Right ventricle myocardium superior (tissue), 1 donor: ENCODE data around the gene DBP. TPM values are rescaled to one million over a fixed set of nuclear protein-coding genes. Genes with fewer than 3 reads are reported as not detected.
A peak's percentile ranks its signal among the peaks of the same experiment; 100 is the strongest.
"Not testable (repeated sequence)": the region's sequence is repeated elsewhere in the genome, so short reads cannot be mapped to it uniquely, and the experiment has no call there.

Source experiments
- ATAC-seq: fragments of 200-7000 bp; cut with Tn5 transposase; one replicate; pipeline ENCODE4 v1.9.1; 2020; ENCODE audit warnings: mild to moderate bottlenecking; ENCODE audit not compliant: poor library complexity
- DNase-seq: peaks from one replicate; pipeline ENCODE4 v3.0.0-alpha.2; 2020
- intact Hi-C: fragments of 100-400 bp; cut with DNase I; formaldehyde crosslinking; loops from one replicate; pipeline ENCODE4 v1.11.2; 2022
- total RNA-seq: library from RNA; stranded (reverse); fragmentation: NEBNext Ultra II Directional; extraction: Animal tissue kit (Norgen Biotek cat#: 25700); gene quantifications from one replicate; pipeline ENCODE4 v1.2.1, GENCODE V29; 2021
- donor health status: DM: no; HTN: yes; CAD: no; lungs with severe emphysema.

DBP gene
- total RNA-seq, 1 donor from 2014 or later, result 14.5 TPM

DNA sequence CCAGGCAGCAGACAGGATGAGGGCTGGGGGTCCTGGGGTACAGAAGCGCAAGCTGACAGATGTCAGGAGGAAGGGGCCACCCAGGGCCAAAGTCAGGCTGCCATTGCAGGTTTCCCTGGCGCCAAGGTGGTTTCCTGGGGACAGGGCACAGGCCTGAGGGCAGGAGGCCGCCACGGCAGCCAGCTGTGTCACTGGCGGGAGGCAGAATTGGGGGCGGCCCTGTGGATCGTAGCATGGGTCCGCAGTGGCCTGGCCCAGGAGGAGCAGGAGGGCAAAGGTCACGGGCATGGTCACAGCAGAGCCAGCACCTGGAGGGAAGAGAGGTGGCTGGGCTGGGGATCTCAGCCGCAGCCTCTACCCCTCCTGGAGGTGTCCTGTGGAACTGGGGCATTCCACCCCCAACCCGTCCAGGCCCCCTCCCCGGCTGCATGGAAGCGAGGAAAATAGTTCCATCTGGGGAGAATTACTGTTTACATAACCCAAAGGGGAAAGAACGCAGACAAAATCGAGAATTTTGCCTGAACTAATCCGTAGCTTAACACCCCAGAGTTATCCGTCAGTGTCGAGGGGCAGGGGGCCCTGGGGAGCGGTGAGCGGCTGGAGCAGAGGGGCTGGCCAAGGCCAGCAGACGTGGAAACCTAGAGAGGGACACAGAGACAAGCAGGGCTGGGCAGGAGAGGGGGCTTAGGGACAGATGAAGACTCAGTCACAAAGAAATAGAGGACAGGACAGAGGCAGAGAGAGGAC lies 33.7 kb upstream of the DBP start:
- DNase-seq, result no peak
- intact Hi-C loops, result loop anchor here (10.0 kb wide), 1 partner anchor 114 kb away; no protein-coding TSS in a partner anchor
- ATAC-seq, result no peak

DNA sequence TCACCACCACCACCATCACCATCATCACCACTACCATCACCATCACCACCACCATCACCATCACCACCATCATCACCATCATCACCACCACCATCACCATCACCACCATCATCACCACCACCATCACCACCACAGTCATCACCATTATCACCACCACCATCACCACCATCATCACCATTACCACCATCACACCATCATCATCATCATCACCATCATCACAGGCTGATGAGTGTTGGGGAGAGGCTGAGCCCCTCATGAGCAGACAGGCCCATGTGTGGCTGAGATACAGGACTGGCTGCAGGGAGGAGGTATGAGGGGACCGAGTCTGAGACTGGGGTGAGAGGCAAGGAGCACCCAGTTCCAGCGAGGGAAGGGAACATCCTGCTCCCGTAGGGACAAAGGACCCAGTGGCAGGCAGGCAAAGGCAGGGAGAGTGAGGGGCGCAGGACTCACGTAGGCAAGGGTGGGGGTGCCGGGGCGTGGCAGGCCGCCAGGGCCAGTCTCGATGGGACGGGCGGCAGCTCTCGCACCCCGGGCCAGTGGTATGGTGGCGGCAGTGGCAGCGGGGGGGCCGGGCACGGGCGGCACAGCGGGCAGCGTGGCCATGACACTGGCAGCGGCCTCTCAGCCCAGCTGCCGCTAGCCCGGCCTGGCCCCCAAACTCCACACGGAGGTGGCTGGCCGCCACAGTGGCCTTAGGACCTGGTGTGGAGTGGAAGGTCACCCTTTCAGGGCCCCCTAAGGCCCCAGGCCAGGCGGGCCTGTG lies 32.9 kb upstream of the DBP start:
- DNase-seq (no peak), ATAC-seq (no peak)
- intact Hi-C loops, result loop anchor here (10.0 kb wide), 1 partner anchor 115 kb away; no protein-coding TSS in a partner anchor

DNA sequence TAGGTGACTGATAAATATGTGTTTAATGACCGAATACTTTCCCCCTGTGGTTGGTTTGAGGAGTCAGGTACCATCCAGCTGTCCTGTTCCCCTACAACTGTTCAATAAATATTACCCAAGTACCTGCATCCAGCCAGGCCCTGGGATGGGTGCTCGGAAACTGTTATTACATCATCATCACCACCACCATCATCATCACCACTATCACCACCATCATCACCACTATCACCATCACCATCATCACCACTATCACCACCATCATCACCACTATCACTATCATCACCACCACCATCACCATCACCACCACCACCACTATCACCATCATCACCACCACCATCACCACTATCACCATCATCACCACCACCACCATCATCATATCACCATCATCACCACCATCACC lies 31.6 kb upstream of the DBP start:
- ATAC-seq (no peak), DNase-seq (no peak)
- intact Hi-C loops, result no loop called here

DNA sequence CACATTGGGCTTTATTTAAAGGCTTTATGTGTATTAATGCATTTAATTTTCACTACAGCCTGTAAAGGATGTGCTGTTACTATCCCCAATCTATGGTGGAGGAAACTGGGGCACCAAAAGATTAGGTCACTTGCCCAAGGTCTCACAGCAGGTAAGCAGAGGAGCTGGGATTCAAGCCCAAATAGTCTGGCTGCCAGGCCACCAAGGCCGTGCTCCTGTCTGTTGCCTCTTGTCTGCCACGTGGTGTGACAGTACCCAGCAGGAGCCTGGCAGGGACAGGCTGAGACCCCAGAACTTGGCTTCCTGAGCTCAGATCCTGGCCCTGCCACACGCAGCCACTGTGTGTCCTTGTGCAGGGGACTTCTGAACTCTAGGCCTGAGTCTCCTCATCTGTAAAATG lies 31.2 kb upstream of the DBP start:
- ATAC-seq (no peak), DNase-seq (no peak)
- intact Hi-C loops, result no loop called here

DNA sequence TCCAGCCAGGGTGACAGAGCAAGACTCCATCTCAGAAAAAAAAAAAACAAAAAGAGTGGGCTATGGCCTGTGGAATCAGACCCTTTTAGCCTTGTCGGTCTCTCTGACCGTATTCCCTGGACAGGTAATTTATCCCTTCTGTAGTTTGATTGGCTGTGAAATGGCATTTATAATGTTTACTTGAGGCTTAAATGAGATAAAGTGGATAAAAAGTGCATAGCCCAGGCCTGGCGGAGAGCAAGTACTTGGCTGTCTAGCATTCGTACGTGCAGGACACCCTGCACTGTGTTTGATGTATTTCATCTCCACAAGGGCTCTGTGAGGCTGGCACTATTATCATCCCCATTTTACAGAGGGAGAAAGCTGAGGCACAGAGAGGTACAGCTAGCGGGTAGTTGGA lies 28.6 kb upstream of the DBP start:
- intact Hi-C loops, result no loop called here
- no peak for DNase-seq
- ATAC-seq, result no peak

DNA sequence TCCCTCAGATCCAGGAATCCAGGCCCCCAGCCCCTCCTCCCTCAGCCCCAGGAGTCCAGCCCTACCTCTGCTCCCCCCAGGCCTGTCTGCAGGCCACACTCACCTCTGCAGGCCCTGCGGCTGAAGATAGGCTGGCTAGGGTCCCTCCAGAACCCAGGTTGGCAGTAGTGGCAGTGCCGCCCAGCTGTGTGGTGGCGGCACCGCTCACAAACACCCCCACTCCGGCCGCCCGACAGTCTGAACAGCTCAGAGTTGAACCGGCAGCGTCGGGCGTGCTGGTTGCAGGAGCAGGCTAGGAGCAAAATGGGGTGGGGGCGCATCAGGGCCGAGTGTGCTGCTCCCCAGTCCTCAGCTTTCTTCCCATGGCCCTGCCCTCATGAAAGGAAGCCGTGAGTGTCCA lies 27.3 kb upstream of the DBP start:
- intact Hi-C loops, result no loop called here

DNA sequence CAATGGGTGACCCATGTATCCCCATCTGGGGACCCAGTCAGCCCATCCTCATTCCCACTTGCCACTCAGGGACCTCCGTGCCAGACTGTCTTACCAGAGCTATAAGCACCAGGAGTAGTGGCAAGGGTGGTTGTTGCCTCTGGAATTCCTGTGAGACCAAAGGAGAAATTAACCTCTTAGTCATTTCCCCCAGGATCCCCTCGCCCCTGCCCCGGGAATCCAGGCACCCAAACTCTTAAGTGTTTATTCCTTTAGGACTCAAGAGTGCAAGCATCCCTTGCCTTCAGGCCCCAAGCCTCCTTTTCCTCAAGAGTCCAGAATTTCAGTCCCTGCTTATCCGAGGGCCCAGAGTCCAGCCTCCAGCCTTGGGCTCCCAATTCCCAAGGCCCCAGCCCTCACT lies 26.5 kb upstream of the DBP start:
- ATAC-seq (no peak), DNase-seq (no peak)
- intact Hi-C loops, result no loop called here

More for the DNA sequence above, 27.3 kb upstream of the DBP start:
- DNase-seq (no peak), ATAC-seq (no peak)

DNA sequence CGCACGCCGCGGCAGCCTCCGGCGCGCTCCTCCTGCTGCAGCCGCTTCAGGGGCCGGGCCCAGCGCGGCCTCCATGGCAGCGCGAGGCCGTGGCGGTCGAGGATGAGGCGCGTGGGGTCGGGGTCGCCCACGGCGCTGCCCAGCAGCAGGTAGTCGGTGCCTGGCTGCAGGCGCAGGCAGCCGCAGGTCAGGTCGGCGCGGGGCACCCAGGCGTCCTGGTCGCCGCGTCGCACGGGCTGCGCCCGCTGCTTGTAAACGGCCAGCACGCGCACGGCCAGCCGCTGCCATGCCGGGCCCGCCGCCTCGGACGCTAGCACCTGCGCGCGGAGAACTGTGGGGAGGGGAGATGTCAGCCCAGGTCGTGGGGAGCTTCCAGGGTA lies 24.5 kb upstream of the DBP start:
- intact Hi-C loops, result no loop called here
- ATAC-seq, result no peak
- DNase-seq, result no peak

DNA sequence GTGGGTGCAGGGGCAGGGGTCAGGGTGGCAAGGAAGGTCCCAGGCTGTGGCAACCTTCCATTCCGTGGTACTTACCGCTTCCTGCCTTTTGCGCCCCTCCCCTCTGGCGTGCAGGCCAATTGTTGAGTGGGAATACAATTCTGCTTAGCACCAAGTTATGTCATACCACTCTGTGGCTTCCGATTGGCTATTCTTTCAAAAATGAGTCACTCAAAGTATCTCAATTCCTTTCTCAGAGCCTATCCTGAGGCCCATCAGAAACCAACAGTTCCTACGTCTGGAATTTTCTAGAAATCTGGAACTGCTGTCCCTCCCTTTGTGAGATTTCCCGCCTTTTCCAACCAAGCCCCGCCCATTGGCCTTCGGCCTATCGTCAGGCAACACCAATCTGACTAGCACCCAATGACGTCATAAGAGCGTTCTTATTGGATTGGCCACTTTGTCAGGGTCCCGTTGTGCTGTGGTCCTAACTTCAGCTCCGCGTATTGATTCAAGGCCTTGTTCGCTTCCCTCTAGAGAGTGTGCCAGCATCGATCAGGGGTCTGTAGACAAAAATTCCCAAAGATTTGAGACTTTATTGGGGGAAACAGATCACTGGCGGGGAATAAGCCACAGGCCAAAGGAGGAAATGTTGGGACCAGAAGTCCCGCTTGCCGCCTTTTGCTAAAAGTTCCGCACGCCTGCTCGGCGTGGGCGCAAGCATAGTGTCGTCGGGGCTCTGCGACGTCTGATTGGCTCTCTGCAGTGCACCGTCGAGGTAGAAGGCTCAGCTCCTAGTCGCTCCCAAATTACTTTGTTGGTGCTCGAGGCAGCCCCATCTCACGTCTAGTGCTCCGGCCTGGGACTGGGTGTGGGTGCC lies 23.9 kb upstream of the DBP start:
- DNase-seq (peak; percentile 91), ATAC-seq (peak; percentile 94)
- intact Hi-C loops, result no loop called here

DNA sequence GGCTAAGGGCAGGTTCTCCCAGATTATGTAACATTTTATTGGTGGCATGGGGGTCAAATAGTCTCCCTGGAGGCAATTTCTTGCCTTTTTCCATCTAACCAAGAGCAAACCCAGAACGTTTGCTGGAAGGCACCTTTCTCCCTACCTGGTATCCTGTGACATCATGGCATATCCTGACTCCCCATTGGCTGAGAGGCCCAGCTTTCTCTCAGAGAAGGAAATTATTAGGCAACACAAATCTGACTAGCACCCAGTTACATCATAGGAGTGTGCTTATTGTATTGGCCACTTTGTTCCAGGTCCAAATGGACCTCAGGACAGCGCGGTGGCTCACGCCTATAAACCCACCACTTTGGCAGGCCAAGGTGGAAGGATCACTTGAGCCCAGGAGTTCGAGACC lies 22.6 kb upstream of the DBP start:
- intact Hi-C loops, result no loop called here

DNA sequence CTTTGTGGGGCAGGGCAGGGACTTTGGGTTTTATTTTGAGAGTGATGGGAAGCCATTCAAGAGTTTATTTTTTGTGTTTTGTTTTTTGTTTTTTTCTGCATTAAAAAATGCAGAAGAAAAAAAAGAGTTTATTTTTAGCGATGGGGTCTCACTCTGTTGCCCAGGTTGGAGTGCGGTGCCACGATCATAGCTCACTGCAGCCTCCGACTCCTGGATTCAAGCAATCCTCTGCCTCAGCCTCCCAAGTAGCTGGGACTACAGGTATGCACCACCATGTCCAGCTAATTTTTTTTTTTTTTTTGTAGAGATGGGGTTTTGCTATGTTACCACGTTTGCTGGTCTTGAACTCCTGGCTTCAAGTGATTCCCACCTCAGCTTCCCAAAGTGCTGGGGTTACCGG lies 21.3 kb upstream of the DBP start:
- no peak for ATAC-seq
- no peak for DNase-seq
- intact Hi-C loops, result no loop called here

More for the DNA sequence above, 22.6 kb upstream of the DBP start:
- DNase-seq (no peak), ATAC-seq (no peak)

DNA sequence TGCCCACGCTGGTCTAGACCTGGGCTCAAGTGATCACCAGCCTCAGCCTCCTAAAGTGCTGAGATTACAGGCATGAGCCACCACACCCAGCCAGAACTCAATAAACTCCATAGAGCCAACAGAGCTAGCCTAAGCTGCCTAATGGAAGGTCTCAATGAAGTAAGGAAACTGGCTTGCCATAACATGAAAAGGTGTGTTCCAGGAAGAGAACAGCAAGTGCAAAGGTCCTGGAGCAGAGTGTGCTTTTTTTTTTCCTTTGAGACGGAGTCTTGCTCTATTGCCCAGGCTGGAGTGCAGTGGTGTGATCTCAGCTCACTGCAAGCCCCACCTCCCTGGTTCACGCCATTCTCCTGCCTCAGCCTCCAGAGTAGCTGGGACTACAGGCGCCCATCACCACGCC lies 20.6 kb upstream of the DBP start:
- ATAC-seq, intact Hi-C loops, DNase-seq: not testable (repeated sequence)

DNA sequence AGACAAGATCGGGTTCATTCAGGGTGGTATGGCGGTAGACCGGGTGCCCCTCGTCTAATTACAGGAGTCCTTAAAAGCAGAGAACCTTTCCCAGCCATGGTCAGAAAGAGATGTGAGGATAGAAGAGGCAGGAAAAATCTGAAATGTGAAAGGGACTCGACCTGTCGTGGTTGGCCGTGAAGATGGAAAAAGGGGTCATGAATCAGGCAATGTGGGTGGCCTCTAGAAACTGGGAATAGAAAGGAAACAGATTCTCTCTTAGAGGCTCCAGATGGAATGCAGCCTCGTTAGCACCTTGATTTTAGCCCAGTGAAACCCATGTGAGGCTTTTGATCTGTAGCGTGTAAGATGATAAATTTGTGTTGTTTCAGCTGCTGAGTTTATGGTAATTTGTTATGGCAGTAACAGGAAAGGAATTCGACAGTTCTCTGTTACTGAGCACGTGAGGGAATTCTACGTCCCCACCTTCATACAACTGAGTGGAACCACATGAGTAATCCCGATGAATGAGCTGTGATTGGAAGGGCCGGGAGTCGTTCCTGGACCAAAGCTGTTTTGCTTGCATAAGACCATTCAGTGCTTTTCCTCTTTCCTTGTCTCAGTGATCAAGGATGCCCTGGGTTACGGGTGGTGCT lies 19.8 kb upstream of the DBP start:
- DNase-seq (no peak), ATAC-seq (no peak)
- intact Hi-C loops, result no loop called here

DNA sequence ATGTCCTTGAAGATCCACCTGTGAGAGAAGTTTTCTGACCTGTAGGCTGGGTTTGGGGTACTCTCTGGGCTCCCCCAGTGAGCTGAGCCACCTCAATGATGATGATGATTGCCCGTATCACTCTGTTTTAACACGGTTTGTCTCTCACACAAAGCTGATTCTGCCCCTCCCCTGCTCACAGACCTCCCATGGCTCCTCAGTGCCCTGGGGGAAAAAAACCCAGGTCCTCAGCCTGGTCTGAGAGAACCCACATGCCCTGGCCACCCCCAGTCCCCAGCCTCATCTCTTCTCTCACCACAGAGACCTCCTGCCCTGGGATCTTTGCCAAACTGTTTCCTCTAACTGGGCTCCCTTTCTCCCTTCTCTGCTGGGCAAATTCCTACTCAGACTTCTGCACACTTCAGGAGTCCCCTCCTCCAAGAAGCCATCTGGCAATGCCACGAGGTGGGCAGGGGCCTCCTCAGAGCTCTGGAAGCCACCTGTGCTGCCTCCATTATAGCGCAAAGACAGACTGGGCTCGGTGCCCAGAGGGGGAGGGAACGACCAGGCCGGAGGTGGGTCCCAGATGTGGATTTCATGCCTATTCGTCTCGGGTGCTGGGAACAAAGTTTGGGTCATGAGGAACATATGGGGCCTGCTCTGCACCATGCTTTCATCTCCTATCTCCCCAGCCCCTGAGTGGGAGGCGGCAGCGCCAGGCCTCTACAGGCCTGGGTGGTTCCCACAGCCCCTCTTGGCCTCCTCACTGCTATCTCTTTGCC lies 17.3 kb upstream of the DBP start:
- intact Hi-C loops, result no loop called here
- no peak for DNase-seq
- no peak for ATAC-seq

DNA sequence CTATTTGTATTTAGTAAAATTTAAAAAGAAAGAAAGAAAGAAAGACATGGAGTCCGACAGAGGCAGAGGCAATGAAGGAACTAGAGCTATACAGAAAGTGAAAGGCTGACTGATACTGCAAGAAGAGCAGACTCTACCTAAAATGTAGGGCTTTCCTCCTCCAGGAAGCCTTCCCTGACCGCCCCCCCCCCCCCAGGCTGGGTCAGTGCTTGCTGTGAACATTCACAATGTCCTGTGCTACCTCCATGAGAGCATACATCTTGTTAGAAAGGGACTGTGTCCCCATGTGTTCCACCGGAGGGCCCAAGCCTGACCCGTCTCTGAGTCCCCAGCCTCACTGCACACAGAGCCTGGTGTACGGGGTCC lies 14.5 kb upstream of the DBP start:
- DNase-seq (no peak), ATAC-seq (no peak)
- intact Hi-C loops, result no loop called here

DNA sequence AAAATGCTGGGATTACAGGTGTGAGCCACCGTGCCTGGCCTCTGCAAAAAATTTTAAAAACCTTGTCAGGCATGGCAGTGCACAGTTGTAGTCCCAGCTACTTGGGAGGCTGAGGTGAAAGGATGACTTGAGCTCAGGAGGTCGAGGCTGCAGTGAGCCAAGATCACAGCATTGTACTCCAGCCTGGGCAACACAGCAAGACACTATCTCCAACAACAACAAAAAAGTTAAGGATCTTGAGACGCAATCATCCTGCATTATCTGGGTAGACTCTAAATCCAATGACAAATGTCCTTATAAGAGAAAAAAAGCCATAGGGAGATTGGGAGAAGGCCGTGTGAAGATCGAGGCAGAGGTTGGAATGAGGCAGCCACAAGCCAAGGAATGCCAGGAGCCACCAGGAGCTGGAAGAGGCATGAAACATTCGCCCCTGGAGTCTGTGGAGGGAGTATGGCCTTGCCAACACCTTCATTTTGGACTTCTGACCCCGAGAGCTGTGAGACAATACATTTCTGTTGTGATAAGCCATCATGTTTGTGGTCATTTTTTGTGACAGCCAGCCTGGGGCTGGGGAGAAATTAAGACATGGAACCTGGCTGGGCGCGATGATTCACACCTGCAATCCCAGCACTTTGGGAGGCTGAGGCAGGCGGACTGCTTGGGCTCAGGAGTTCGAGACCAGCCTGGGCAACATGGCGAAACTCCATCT lies 13.9 kb upstream of the DBP start:
- DNase-seq, result no peak
- intact Hi-C loops, result no loop called here
- no peak for ATAC-seq

DNA sequence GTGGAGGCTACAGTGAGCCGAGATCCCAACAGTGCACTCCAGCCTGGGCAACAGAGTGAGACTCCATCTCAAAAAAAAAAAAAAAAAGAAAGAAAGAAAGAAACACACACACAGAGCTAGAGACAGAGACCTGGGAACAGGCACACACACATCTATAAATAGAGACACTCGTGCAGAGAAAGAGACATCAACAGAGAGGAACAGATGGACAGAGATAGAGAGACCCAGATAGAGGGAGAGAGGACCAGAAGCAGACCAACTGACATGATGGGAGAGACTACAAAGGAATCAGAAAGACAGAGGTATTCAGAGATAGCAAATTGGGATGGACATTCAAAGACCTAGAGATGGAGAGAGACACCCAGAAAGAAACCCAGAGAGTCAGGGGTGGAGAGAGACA lies 11.0 kb upstream of the DBP start:
- no peak for DNase-seq
- no peak for ATAC-seq
- intact Hi-C loops, result loop anchor here (10.0 kb wide), 1 partner anchor 87 kb away; no protein-coding TSS in a partner anchor
